H9 (cell line): ENCODE results near the gene ZNF385D. TPM values are rescaled to one million over a fixed set of nuclear protein-coding genes. Genes with fewer than 3 reads are reported as not detected.

Experiments
- DNase-seq: peaks from one replicate; pipeline ENCODE4 v3.0.0-alpha.2; 2017
- H2AFZ ChIP-seq: one replicate; pipeline ENCODE4 v1.6.1; 2013; ENCODE audit warnings: mild to moderate bottlenecking, low read length, control low read depth, moderate library complexity
- H2AK5ac ChIP-seq: 2 replicates; pipeline ENCODE4 v1.6.1; 2013; ENCODE audit warnings: low read length, control low read depth, mixed read lengths; ENCODE audit not compliant: insufficient read length
- H2BK120ac ChIP-seq: one replicate; pipeline ENCODE4 v1.6.1; 2013; ENCODE audit warnings: low read depth, mild to moderate bottlenecking, low read length, control low read depth, inconsistent platforms; ENCODE audit not compliant: poor library complexity, severe bottlenecking
- H2BK12ac ChIP-seq: 2 replicates; pipeline ENCODE4 v1.6.1; 2013; ENCODE audit warnings: low read length, control low read depth, mixed read lengths, low read depth; ENCODE audit not compliant: insufficient read length
- H2BK15ac ChIP-seq: 2 replicates; pipeline ENCODE4 v1.6.1; 2013; ENCODE audit warnings: low read depth, low read length, control low read depth
- H2BK20ac ChIP-seq: one replicate; pipeline ENCODE4 v1.6.1; 2013; ENCODE audit warnings: low read depth, mild to moderate bottlenecking, low read length, control low read depth, inconsistent platforms; ENCODE audit not compliant: poor library complexity, severe bottlenecking
- H2BK5ac ChIP-seq: 2 replicates; pipeline ENCODE4 v1.6.1; 2013; ENCODE audit warnings: low read length, control low read depth, mixed read lengths; ENCODE audit not compliant: insufficient read length
- H3K14ac ChIP-seq: 2 replicates; pipeline ENCODE4 v1.6.1; 2013; ENCODE audit warnings: low read length, control low read depth; ENCODE audit not compliant: insufficient read depth
- H3K18ac ChIP-seq: 2 replicates; pipeline ENCODE4 v1.6.1; 2013; ENCODE audit warnings: low read depth, mild to moderate bottlenecking, mixed read lengths, low read length, control low read depth; ENCODE audit not compliant: insufficient read length
- H3K23ac ChIP-seq: 2 replicates; pipeline ENCODE4 v1.6.1; 2013; ENCODE audit warnings: low read length, control low read depth, mixed read lengths, low read depth; ENCODE audit not compliant: insufficient read length
- H3K23me2 ChIP-seq: 2 replicates; pipeline ENCODE4 v1.6.1; 2013; ENCODE audit warnings: low read depth, mild to moderate bottlenecking, mixed read lengths, low read length, control low read depth; ENCODE audit not compliant: insufficient read length, poor library complexity, severe bottlenecking
- H3K27ac ChIP-seq: 2 replicates; pipeline ENCODE4 v1.5.1; 2013; ENCODE audit warnings: low read length, control low read depth, mixed read lengths, low read depth; ENCODE audit not compliant: insufficient read length
- H3K27me3 ChIP-seq: 2 replicates; pipeline ENCODE4 v1.6.1; 2013; ENCODE audit warnings: low read length, control low read depth, inconsistent platforms; ENCODE audit not compliant: insufficient read depth
- H3K4ac ChIP-seq: 2 replicates; pipeline ENCODE4 v1.6.1; 2013; ENCODE audit warnings: low read depth, mild to moderate bottlenecking, control low read depth, inconsistent platforms, low read length, moderate library complexity
- H3K4me1 ChIP-seq: 2 replicates; pipeline ENCODE4 v1.6.1; 2013; ENCODE audit warnings: low read length, control low read depth, inconsistent platforms; ENCODE audit not compliant: insufficient read depth
- H3K4me2 ChIP-seq: 2 replicates; pipeline ENCODE4 v1.6.1; 2013; ENCODE audit warnings: low read length, control low read depth, mixed read lengths; ENCODE audit not compliant: insufficient read length, insufficient read depth
- H3K56ac ChIP-seq: 2 replicates; pipeline ENCODE4 v1.6.1; 2013; ENCODE audit warnings: low read depth, mild to moderate bottlenecking, mixed read lengths, low read length, control low read depth; ENCODE audit not compliant: insufficient read length
- H3K79me1 ChIP-seq: 2 replicates; pipeline ENCODE4 v1.6.1; 2013; ENCODE audit warnings: low read depth, mild to moderate bottlenecking, moderate library complexity, low read length, control low read depth, inconsistent platforms; ENCODE audit not compliant: insufficient read depth, poor library complexity, severe bottlenecking
- H3K79me2 ChIP-seq: 2 replicates; pipeline ENCODE4 v1.6.1; 2013; ENCODE audit warnings: low read length, control low read depth, inconsistent platforms; ENCODE audit not compliant: insufficient read depth
- H3K9ac ChIP-seq: 2 replicates; pipeline ENCODE4 v1.6.1; 2013; ENCODE audit warnings: low read length, control low read depth, mixed read lengths; ENCODE audit not compliant: insufficient read length; ENCODE audit errors: extremely low read depth
- H3K9me3 ChIP-seq: one replicate; pipeline ENCODE4 v1.6.1; 2013; ENCODE audit warnings: low read depth, low read length, inconsistent platforms; ENCODE audit not compliant: control insufficient read depth
- H3T11ph ChIP-seq: one replicate; pipeline ENCODE4 v1.6.1; 2013; ENCODE audit warnings: mild to moderate bottlenecking, low read length, control low read depth, inconsistent platforms
- H4K20me1 ChIP-seq: one replicate; pipeline ENCODE4 v1.6.1; 2013; ENCODE audit not compliant: control insufficient read depth, insufficient read length, insufficient read depth
- H4K5ac ChIP-seq: 2 replicates; pipeline ENCODE4 v1.6.1; 2013; ENCODE audit warnings: low read depth, mild to moderate bottlenecking, mixed read lengths, low read length, control low read depth; ENCODE audit not compliant: insufficient read length
- H4K8ac ChIP-seq: replicated peaks from 2 replicates; pipeline ENCODE4 v1.6.1; 2013; ENCODE audit warnings: low read length, control low read depth, mixed read lengths, low read depth; ENCODE audit not compliant: insufficient read length
- H4K91ac ChIP-seq: 2 replicates; pipeline ENCODE4 v1.6.1; 2013; ENCODE audit warnings: low read depth, mild to moderate bottlenecking, moderate library complexity, mixed read lengths, low read length, control low read depth; ENCODE audit not compliant: insufficient read length
- H3K27ac Mint-ChIP-seq, 3 experiments: 2 replicates in 2 of 3; 3 replicates in 1 of 3; pipeline ENCODE4 v1.8.0; 2020 to 2021; ENCODE audit warnings: mixed read lengths in 3 of 3, mild to moderate bottlenecking in 1 of 3, moderate library complexity in 1 of 3
- H3K27me3 Mint-ChIP-seq: 2 replicates; pipeline ENCODE4 v1.8.0; 2021; ENCODE audit warnings: low read depth, mild to moderate bottlenecking, moderate library complexity, mixed read lengths
- H3K36me3 Mint-ChIP-seq, 3 experiments: 2 replicates in 2 of 3; 3 replicates in 1 of 3; pipeline ENCODE4 v1.8.0; 2020 to 2021; ENCODE audit warnings: low read depth in 3 of 3, mixed read lengths in 3 of 3; ENCODE audit not compliant: insufficient read depth in 1 of 3
- H3K4me1 Mint-ChIP-seq, 2 experiments: 2 replicates each; pipeline ENCODE4 v1.8.0; 2020; ENCODE audit warnings: mixed read lengths in 2 of 2
- H3K4me3 Mint-ChIP-seq, 2 experiments: 2 replicates in 1 of 2; 3 replicates in 1 of 2; pipeline ENCODE4 v1.8.0; 2020 to 2021; ENCODE audit warnings: mild to moderate bottlenecking in 2 of 2, mixed read lengths in 2 of 2, moderate library complexity in 1 of 2
- H3K9me3 Mint-ChIP-seq, 2 experiments: 2 replicates in 1 of 2; 3 replicates in 1 of 2; pipeline ENCODE4 v1.8.0; 2020; ENCODE audit warnings: mild to moderate bottlenecking in 2 of 2, mixed read lengths in 2 of 2, moderate library complexity in 1 of 2
- WGBS: extraction: QIAGEN DNeasy Blood & Tissue Kit; methylation state at CpG from one replicate; pipeline ENCODE4 v1.1.7; 2013; ENCODE audit warnings: missing lambda C conversion rate, low lambda C conversion rate, mixed read lengths; ENCODE audit not compliant: insufficient read length; ENCODE audit errors: extremely low coverage; 5-methylcytosine and 5-hydroxymethylcytosine counted together
- total RNA-seq: library from RNA; stranded (reverse); gene quantifications from 2 replicates; pipeline ENCODE4 v1.2.1, GENCODE V29; 2021
- TF ChIP-seq, protein P1 (sequence below): fragments of 200-600 bp; sonication (generic); conservative IDR thresholded peaks from 3 replicates; pipeline ENCODE4 v1.8.0; 2021; ENCODE audit warnings: antibody characterized with exemption, mild to moderate bottlenecking

Gene ZNF385D
- total RNA-seq, 1 experiment from 2014 or later, result 1.5 TPM

DNA sequence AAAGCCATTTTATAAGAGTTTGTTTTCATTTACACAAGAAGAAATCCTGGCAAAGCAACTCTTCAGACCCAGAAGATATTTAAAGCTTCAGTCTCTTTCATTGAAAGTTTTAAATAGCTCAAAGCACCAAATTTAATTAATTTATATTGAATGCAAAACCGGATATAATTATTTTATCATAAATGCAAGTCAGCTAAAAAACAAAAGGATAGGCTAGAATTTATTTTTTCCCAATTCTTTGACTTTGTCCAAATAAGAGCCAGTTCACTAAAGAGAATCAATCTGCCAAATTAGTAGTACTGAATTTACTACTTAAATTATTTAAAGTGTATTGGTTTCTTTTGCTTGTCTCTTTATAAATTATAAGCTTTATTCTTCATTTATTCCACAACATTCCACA is 101.5 kb downstream of the ZNF385D start:
- peaks cover 8 to 9% of the 10 kb centered on the region in 2 experiments for H3K4me1 Mint-ChIP-seq
- Histone ChIP-seq H3T11ph (no peak overlapping the region), H4K5ac (no peak overlapping the region), H2BK15ac (no peak overlapping the region), H3K9ac (no peak overlapping the region), H3K9me3 (no peaks in the 10 kb centered on the region), H4K20me1 (no peaks in the 10 kb centered on the region), H3K4me2 (no peak overlapping the region), H3K27me3 (no peaks in the 10 kb centered on the region), H2BK12ac (no peak overlapping the region), H3K23ac (no peak overlapping the region), H3K56ac (no peak overlapping the region), H3K18ac (no peak overlapping the region), H2BK120ac (no peak overlapping the region), H2AK5ac (no peak overlapping the region), H3K14ac (no peak overlapping the region), H2BK5ac (no peak overlapping the region), H2BK20ac (no peak overlapping the region), H3K79me2 (no peaks in the 10 kb centered on the region), H2AFZ (no peak overlapping the region), H4K8ac (no peak overlapping the region), H3K27ac (no peak overlapping the region), H4K91ac (no peak overlapping the region), H3K4me1 (no peaks in the 10 kb centered on the region), H3K4ac (no peak overlapping the region), H3K23me2 (no peaks in the 10 kb centered on the region), H3K79me1 (no peaks in the 10 kb centered on the region)
- WGBS, result no CpG with 5 or more reads among the region's 1 CpG
- H3K4me3 Mint-ChIP-seq, result no peak overlapping the region
- TF ChIP-seq, protein P1, sequence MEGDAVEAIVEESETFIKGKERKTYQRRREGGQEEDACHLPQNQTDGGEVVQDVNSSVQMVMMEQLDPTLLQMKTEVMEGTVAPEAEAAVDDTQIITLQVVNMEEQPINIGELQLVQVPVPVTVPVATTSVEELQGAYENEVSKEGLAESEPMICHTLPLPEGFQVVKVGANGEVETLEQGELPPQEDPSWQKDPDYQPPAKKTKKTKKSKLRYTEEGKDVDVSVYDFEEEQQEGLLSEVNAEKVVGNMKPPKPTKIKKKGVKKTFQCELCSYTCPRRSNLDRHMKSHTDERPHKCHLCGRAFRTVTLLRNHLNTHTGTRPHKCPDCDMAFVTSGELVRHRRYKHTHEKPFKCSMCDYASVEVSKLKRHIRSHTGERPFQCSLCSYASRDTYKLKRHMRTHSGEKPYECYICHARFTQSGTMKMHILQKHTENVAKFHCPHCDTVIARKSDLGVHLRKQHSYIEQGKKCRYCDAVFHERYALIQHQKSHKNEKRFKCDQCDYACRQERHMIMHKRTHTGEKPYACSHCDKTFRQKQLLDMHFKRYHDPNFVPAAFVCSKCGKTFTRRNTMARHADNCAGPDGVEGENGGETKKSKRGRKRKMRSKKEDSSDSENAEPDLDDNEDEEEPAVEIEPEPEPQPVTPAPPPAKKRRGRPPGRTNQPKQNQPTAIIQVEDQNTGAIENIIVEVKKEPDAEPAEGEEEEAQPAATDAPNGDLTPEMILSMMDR, result no peak
- no peak overlapping the region for H3K27ac Mint-ChIP-seq
- no peaks in the 10 kb centered on the region for H3K36me3 Mint-ChIP-seq
- H3K27me3 Mint-ChIP-seq, result no peaks in the 10 kb centered on the region
- no peak for DNase-seq
- H3K9me3 Mint-ChIP-seq, result no peaks in the 10 kb centered on the region
